ENCODE measurements around the gene SYT5. TPM values are rescaled to one million over a fixed set of nuclear protein-coding genes. Genes with fewer than 3 reads are reported as not detected.

The SYT5 gene
- total and polyA plus RNA-seq, 2 donors (not counting 3 experiments of a cell fraction or from before 2014, with no cell fraction given): 0.42 TPM; not detected in 1

- POLR2A ChIA-PET: no interaction called here
These were observed 6.0 kb upstream of the SYT5 start for GRCh38 chr19:55186080-55186479.

GRCh38 chr19:55181740-55182139, 1.7 kb upstream of the SYT5 start:
- no peak overlapping the region for H3K4me2 ChIP-seq (ENCODE audit: insufficient read depth, low read length)
- H3K27me3 ChIP-seq (ENCODE audit: control insufficient read depth in 2 of 2, insufficient read depth in 2 of 2, low read length in 2 of 2): peaks cover 8 to 13% of the 10 kb centered on the region in 2 experiments
- no peaks in the 10 kb centered on the region for H3K9me1 ChIP-seq (replicated peaks; ENCODE audit: control insufficient read depth, extremely low read depth, insufficient read depth, low read length)
- ChIA-PET CTCF (interaction anchor here (2.3 kb wide), 1 partner anchor 16 kb away, joined by 6 read pairs; the partner anchor contains the start of gene DNAAF3), POLR2A (no interaction called here)
- H3K9me3 ChIP-seq (replicated peaks; ENCODE audit: control insufficient read depth, insufficient read depth, low read length): no peaks in the 10 kb centered on the region
- no peak overlapping the region for H3K27ac ChIP-seq (ENCODE audit: insufficient read depth, low read depth, low read length)
- no peaks in the 10 kb centered on the region for H3K79me2 ChIP-seq (ENCODE audit: control insufficient read depth, insufficient read depth, low read length)
- H3K4me3 ChIP-seq (replicated peaks in 1 of 3; ENCODE audit: insufficient read depth in 1 of 3, low read depth in 1 of 3, low read length in 3 of 3): no peak overlapping the region
- FAIRE-seq: no peak
- no peaks in the 10 kb centered on the region for H4K20me1 ChIP-seq (replicated peaks; ENCODE audit: control insufficient read depth, extremely low read depth, insufficient read depth, low read length)
- H2AFZ ChIP-seq (ENCODE audit: low read depth, low read length): no peak overlapping the region
- no peak overlapping the region for H3K9ac ChIP-seq (replicated peaks; ENCODE audit: extremely low read depth, insufficient read depth, low read length)
- H3K36me3 ChIP-seq (ENCODE audit: control insufficient read depth in 2 of 2, extremely low read depth in 1 of 2, insufficient read depth in 2 of 2, low read length in 2 of 2): no peaks in the 10 kb centered on the region
- no peaks in the 10 kb centered on the region for H3K4me1 ChIP-seq (ENCODE audit: control insufficient read depth, extremely low read depth, insufficient read depth, low read length)
- dilution Hi-C loops (cut with MboI; ENCODE audit: extremely low pct_ligation_motif_present, low sequenced_read_pairs) (no loop called here), intact Hi-C loops (cut with micrococcal nuclease) (no loop called here)
- no peak for DNase-seq (ENCODE audit: low read depth, low spot score)
- BruUV-seq (replicated peaks): no TSS peak
- no peak for TF ChIP-seq POLR2AphosphoS5 (IDR thresholded peaks at IDR 0.05; ENCODE audit: insufficient read depth, low read depth, low read length)
- TF ChIP-seq POLR2A (IDR thresholded peaks at IDR 0.05; ENCODE audit: low read depth, low read length): no peak
- no peak for TF ChIP-seq MAX (IDR thresholded peaks at IDR 0.05; ENCODE audit: insufficient read depth, insufficient read length)
- TF ChIP-seq GATA2 (IDR thresholded peaks at IDR 0.05; ENCODE audit: insufficient read depth, insufficient read length, low read depth, low read length): no peak
- TF ChIP-seq MYC (IDR thresholded peaks at IDR 0.05; ENCODE audit: low read depth, low read length): no peak
- TF ChIP-seq FOS (IDR thresholded peaks at IDR 0.05; ENCODE audit: borderline replicate concordance, insufficient read depth, low read length): no peak
- no peak for TF ChIP-seq JUN (IDR thresholded peaks at IDR 0.05; ENCODE audit: borderline replicate concordance, insufficient read depth, insufficient read length, low read depth)
- no peak for TF ChIP-seq EZH2 (IDR thresholded peaks at IDR 0.05; ENCODE audit: borderline replicate concordance, low read depth, low read length, severe bottlenecking)
- TF ChIP-seq CTCF (IDR thresholded peaks at IDR 0.05; ENCODE audit: extremely low read depth in 1 of 2, insufficient read depth in 1 of 2, low read depth in 1 of 2, low read length in 2 of 2): no peak

More at GRCh38 chr19:55186080-55186479, 6.0 kb upstream of the SYT5 start:
- H2AFZ ChIP-seq (ENCODE audit: low read depth, low read length): no peak overlapping the region
- no peaks in the 10 kb centered on the region for H3K36me3 ChIP-seq (ENCODE audit: control insufficient read depth in 2 of 2, extremely low read depth in 1 of 2, insufficient read depth in 2 of 2, low read length in 2 of 2)
- H3K9me3 ChIP-seq (replicated peaks; ENCODE audit: control insufficient read depth, insufficient read depth, low read length): no peaks in the 10 kb centered on the region
- peaks cover 5% of the 10 kb centered on the region for H3K4me1 ChIP-seq (ENCODE audit: control insufficient read depth, extremely low read depth, insufficient read depth, low read length)
- H3K27ac ChIP-seq (ENCODE audit: insufficient read depth, low read depth, low read length): no peak overlapping the region
- peaks cover 0 to 4% of the 10 kb centered on the region in 2 experiments for H3K27me3 ChIP-seq (ENCODE audit: control insufficient read depth in 2 of 2, insufficient read depth in 2 of 2, low read length in 2 of 2)
- H3K79me2 ChIP-seq (ENCODE audit: control insufficient read depth, insufficient read depth, low read length): no peaks in the 10 kb centered on the region
- intact Hi-C loops (cut with micrococcal nuclease) (no loop called here), dilution Hi-C loops (cut with MboI; ENCODE audit: extremely low pct_ligation_motif_present, low sequenced_read_pairs) (no loop called here)
- CTCF ChIA-PET: no interaction called here
- no peaks in the 10 kb centered on the region for H4K20me1 ChIP-seq (replicated peaks; ENCODE audit: control insufficient read depth, extremely low read depth, insufficient read depth, low read length)
- H3K9ac ChIP-seq (replicated peaks; ENCODE audit: extremely low read depth, insufficient read depth, low read length): no peak overlapping the region
- no peak for FAIRE-seq
- no peak overlapping the region for H3K4me2 ChIP-seq (ENCODE audit: insufficient read depth, low read length)
- no peaks in the 10 kb centered on the region for H3K9me1 ChIP-seq (replicated peaks; ENCODE audit: control insufficient read depth, extremely low read depth, insufficient read depth, low read length)
- no peak for DNase-seq (ENCODE audit: low read depth, low spot score)
- no peak overlapping the region for H3K4me3 ChIP-seq (replicated peaks in 1 of 3; ENCODE audit: insufficient read depth in 1 of 3, low read depth in 1 of 3, low read length in 3 of 3)
- BruUV-seq (replicated peaks): no TSS peak
- no peak for TF ChIP-seq FOS (IDR thresholded peaks at IDR 0.05; ENCODE audit: borderline replicate concordance, insufficient read depth, low read length)
- no peak for TF ChIP-seq EZH2 (IDR thresholded peaks at IDR 0.05; ENCODE audit: borderline replicate concordance, low read depth, low read length, severe bottlenecking)

Measured in endothelial cell of umbilical vein (primary cell).